ENCODE data around the gene ANKRD11.

Gene ANKRD11

GRCh38 chr16:89344458-89344834 is 145.9 kb downstream of the ANKRD11 start:
- TF ChIP-seq CTCF (IDR thresholded peaks at IDR 0.05; ENCODE audit: control insufficient read depth, insufficient read depth, low read depth, low read length, missing control alignments), result no peak
- no peak for DNase-seq (ENCODE audit: low read depth)
- no peak overlapping the region for H3K4me3 ChIP-seq (ENCODE audit: control insufficient read depth, low read depth, low read length)

GRCh38 chr16:89343501-89344457 is 146.6 kb downstream of the ANKRD11 start:
- DNase-seq (ENCODE audit: low read depth), result no peak
- TF ChIP-seq CTCF (IDR thresholded peaks at IDR 0.05; ENCODE audit: control insufficient read depth, insufficient read depth, low read depth, low read length, missing control alignments), result no peak
- H3K4me3 ChIP-seq (ENCODE audit: control insufficient read depth, low read depth, low read length), result no peak overlapping the region; the same call in 1 of the 2 replicates

- H3K4me3 ChIP-seq (ENCODE audit: control insufficient read depth, low read depth, low read length), result no peak overlapping the region
- no peak for DNase-seq (ENCODE audit: low read depth)
- TF ChIP-seq CTCF (IDR thresholded peaks at IDR 0.05; ENCODE audit: control insufficient read depth, insufficient read depth, low read depth, low read length, missing control alignments), result no peak
These were observed 148.4 kb downstream of the ANKRD11 start for GRCh38 chr16:89341697-89342694.

GRCh38 chr16:89341279-89341678 is 149.1 kb downstream of the ANKRD11 start:
- TF ChIP-seq CTCF (IDR thresholded peaks at IDR 0.05; ENCODE audit: control insufficient read depth, insufficient read depth, low read depth, low read length, missing control alignments), result no peak
- H3K4me3 ChIP-seq (ENCODE audit: control insufficient read depth, low read depth, low read length), result no peak overlapping the region
- no peak for DNase-seq (ENCODE audit: low read depth)

GRCh38 chr16:89338863-89339262 is 151.5 kb downstream of the ANKRD11 start:
- no peak overlapping the region for H3K4me3 ChIP-seq (ENCODE audit: control insufficient read depth, low read depth, low read length)
- no peak for TF ChIP-seq CTCF (IDR thresholded peaks at IDR 0.05; ENCODE audit: control insufficient read depth, insufficient read depth, low read depth, low read length, missing control alignments)
- DNase-seq (ENCODE audit: low read depth), result no peak

GRCh38 chr16:89337965-89338364 is 152.4 kb downstream of the ANKRD11 start:
- H3K4me3 ChIP-seq (ENCODE audit: control insufficient read depth, low read depth, low read length), result no peak overlapping the region
- no peak for TF ChIP-seq CTCF (IDR thresholded peaks at IDR 0.05; ENCODE audit: control insufficient read depth, insufficient read depth, low read depth, low read length, missing control alignments)
- DNase-seq (ENCODE audit: low read depth), result no peak

Measured in AG09309 (cell line).